NCI-H1105 treated with DMSO at 0.1 percent for 48 hours (cell line): ENCODE data around the gene SMG6.
A peak's percentile ranks its signal among the peaks of the same experiment; 100 is the strongest.
"Not testable (repeated sequence)": the region's sequence is repeated elsewhere in the genome, so short reads cannot be mapped to it uniquely, and the experiment has no call there.

ENCODE experiments used
- DNase-seq: peaks from one replicate; lab custom pipeline; 2025; lab: John Stamatoyannopoulos, UW

The SMG6 gene

GRCh38 chr17:2025622-2026309 lies 277.8 kb downstream of the SMG6 start:
- DNase-seq: peak; percentile 19

GRCh38 chr17:2025220-2025621 lies 278.4 kb downstream of the SMG6 start, which contains the start of gene RTN4RL1:
RTN4RL1 (minus strand) TSS chr17:2025334; CDS start chr17:2024865, 469 bp downstream.
- peak; percentile 24 for DNase-seq

DNA sequence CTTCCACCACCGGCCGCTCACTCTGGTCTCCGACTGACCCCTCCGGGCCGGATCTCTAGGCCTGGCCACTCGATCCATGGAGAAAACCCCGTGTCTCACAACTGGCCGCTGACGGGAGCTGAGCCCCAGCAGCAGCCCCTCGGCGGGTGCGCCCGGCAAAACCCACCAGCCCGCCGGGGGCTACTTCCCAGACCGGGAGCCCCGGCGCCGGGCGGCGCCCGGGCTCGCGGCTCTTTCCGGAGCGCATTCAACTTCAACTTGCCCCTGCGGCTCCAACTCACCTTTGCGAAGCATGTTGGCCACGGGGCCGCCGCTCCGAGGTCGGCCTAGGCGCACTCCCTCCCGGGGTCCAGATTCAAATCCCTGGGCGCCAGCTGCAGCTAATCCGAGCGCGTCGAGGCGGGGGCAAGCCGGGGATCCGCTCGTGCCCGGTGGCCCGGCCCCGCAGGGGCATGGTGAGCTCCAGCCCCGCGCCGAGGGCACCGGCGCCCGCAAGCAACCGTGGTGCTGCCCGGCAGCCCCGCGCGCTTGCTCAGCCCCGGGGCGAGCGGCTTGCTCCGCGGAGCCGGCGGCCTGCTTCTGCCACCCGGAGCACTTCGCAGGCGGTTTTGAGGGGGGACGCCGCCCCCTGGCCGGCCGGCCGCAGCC lies 278.9 kb downstream of the SMG6 start:
- no peak for DNase-seq

- DNase-seq: peak; percentile 34
Observed at GRCh38 chr17:2023692-2024571, 279.7 kb downstream of the SMG6 start.

DNA sequence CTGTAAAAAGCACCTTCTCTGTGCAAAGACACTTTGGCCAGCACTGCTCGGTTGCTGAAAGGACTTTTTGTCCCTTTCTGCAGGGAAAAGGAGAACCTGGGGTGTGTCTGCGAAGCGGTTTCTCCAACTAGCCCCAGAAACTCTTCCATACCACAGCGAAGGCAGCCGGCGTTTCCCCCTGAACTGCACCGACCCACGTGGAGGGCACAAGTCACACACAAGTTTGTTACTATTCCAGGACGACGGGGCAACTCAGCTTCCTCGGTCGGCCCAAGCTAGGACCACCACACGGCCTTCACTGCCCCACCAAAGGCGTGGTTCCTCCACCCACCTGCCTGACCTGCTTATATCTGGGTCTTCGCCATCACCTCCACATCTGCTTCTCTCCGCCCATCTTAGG lies 280.3 kb downstream of the SMG6 start:
- no peak for DNase-seq

GRCh38 chr17:2022647-2023240 lies 280.8 kb downstream of the SMG6 start:
- no peak for DNase-seq

- no peak for DNase-seq
Observed at GRCh38 chr17:2020721-2021120, 282.9 kb downstream of the SMG6 start.

- no peak for DNase-seq
Observed at GRCh38 chr17:2019723-2020122, 283.9 kb downstream of the SMG6 start.

DNA sequence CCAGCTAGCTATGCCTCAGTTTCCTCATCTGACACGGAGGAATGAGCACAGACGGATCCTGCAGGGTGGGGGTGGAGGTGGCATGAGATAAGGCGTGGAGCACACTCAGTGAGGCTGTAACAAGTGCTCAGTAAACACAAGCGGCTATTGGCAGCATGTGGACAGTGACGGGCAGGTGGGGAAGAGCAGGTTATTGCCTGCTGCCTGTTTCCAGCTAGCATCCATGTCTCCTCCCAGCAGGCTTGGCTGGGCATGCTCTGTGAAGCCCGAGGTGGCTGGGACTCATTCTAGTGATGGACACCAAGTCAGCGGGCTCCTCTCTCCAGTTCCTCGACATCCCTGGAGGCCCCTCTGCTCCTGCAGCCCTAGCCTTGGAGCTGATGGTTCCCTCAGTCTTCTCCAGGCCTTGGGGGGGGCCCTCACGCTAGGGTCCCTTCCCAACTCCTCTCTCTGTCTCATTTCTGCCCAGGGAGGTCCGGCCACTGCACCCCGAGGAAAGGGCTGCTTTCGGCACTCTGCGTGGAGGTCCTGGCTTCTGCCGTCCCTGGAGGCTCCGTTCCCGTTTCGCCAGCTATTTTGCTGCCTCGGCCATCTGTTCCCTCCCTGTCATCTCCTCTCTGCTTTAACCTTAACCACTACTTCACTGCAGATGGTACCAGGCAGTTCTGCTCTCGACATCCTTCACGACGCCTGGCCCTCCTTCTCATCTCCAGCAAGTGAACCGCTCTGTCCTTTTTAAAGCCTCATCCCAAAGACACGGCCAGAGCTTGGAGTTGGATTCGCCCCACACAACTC lies 284.7 kb downstream of the SMG6 start:
- no peak for DNase-seq

- no peak for DNase-seq
Observed at GRCh38 chr17:2017274-2017941, 286.2 kb downstream of the SMG6 start.

DNA sequence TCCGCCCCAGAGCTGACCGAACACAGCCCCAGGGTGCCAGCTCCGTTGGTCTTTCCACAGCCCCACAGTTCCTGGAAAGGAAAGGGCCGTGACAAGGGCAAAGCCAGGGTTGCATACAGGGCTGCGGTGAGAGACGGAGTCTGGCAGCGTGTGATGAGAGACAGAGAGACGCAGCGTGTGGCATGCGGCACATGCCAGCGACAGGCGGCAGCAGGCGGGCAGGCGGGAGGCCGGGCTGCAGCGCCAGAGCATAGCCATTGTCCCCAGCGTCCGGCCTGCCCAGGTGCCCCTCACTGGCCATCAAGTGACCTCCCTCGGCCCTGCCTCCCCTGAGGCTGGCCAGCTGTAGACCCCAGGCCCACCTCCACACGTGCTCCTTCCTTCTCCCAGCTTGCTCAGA lies 287.1 kb downstream of the SMG6 start:
- DNase-seq: no peak

- DNase-seq: no peak
Observed at GRCh38 chr17:2015314-2015713, 288.3 kb downstream of the SMG6 start.

DNA sequence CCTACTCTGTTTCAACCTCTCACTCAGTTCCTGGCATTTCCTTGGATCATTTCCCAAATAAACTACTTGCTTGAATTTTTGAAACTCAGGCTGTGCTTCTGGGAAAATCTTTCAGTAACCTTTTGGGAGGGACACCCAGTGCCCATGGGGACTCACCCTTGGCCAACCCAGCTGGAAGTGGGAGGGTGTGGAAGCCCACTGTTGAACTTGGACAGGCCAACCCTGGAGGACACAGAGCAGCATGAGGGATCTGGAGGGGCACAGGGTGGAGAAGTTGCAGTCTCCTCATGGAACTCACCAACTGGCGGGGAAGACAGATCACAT lies 289.6 kb downstream of the SMG6 start:
- no peak for DNase-seq

DNA sequence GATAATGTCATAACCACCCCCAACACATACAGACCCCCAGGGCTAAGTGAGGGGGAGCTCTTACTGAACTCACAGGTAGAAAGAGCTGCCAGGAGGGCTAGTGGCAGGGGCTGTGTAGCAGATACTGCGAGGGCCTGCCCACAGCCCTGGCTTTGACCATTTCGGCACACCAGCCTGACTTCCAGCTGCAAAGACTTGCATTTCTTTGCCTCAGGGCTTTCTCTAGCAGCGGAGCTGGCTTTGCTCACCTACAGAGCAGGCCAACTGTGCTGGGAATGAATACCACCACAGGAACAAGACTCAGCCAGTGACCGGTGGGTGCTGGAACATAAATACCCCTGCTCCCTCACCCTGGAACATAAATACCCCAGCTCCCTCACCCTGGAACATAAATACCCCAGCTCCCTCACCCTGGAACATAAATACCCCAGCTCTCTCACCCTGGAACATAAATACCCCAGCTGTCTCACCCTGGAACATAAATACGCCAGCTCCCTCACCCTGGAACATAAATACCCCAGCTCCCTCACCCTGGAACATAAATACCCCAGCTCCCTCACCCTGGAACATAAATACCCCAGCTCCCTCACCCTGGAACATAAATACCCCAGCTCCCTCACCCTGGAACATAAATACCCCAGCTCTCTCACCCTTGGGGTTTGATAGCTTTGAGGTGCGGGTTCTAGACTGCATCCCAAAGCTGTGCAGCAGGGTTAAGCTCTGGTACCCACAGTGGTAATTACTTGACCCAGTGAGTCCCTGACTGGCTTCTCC lies 290.2 kb downstream of the SMG6 start:
- not testable (repeated sequence) for DNase-seq

GRCh38 chr17:2012499-2012898 lies 291.1 kb downstream of the SMG6 start:
- no peak for DNase-seq

GRCh38 chr17:2011411-2012371 lies 291.9 kb downstream of the SMG6 start:
- no peak for DNase-seq
